Stimulated activated CD8-positive, alpha-beta memory T cell treated with anti-CD3 and anti-CD28 coated beads, Interleukin-15, amount 100 ng/mL, for 24 hours (primary cell): ENCODE measurements around the gene AJUBA.

ENCODE experiments used
- DNase-seq: peaks from one replicate; pipeline ENCODE4 v3.0.0-alpha.2; 2020; ENCODE audit warnings: low read depth

Gene AJUBA

GRCh38 chr14:22935156-22935555 lies 47.2 kb downstream of the AJUBA start:
- no peak for DNase-seq

GRCh38 chr14:22932146-22932545 lies 50.2 kb downstream of the AJUBA start:
- no peak for DNase-seq

DNA sequence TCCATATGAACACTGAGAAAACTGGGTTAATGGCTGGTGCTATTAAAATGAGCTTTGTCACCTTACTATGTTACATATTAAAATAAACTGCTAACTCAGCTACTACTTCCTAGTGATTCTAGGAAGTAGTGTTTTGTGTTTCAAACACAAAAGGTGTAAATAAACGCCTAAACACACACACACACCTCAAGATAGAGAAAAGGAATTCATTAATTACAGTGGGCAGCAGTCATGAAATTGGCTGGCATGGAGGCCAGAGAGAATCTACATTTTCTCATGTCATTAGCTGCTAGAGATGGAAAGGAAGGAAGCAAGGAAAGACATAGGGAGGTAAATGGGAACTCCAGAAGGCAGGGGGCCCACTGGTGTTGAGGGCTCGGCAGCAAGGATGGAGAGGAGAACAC lies 52.4 kb downstream of the AJUBA start:
- DNase-seq: no peak

DNA sequence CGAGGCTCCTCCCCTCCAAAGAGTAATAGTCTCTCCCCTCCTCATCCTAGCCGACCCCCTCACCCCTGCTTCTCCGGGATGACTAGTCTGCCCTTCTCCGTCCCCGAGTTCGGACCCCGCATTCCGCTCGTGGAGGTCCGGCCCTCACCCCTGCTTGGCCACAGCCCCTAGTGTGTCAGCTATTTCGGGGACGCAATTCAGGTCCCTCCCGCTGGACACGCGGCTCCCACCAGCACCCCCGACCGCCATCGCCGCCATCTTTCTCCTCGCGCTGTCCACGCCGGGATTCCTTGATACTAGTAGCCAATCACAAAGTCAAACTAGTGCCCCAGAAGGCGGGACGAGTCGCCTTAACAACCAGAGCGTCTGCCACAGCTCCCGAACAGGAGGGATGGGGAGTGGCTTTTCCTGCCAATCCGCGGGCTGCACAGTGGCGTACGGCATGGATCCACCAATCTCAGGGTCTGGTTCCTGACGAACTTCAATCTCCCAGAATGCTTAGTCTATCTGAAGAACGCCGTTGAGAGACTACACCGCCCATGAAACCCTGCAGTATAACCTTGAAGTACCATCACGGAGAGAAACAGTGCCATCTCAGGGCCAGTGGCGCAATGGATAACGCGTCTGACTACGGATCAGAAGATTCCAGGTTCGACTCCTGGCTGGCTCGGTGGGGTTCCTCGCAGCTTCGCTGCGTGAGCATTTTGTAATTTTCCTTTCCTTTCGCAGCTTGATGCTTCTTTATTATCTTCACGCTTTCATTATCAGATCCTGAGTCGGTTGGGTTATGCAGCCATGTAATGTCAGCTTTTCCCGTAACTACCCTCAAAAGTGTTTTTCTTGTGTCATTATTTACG lies 53.0 kb downstream of the AJUBA start, which contains the start of gene PRMT5:
Gene PRMT5 (minus strand): TSS at position 273 of the 857 bp plus-strand sequence. CDS start 15 bp downstream, at position 258.
- DNase-seq: peak; percentile 96

DNA sequence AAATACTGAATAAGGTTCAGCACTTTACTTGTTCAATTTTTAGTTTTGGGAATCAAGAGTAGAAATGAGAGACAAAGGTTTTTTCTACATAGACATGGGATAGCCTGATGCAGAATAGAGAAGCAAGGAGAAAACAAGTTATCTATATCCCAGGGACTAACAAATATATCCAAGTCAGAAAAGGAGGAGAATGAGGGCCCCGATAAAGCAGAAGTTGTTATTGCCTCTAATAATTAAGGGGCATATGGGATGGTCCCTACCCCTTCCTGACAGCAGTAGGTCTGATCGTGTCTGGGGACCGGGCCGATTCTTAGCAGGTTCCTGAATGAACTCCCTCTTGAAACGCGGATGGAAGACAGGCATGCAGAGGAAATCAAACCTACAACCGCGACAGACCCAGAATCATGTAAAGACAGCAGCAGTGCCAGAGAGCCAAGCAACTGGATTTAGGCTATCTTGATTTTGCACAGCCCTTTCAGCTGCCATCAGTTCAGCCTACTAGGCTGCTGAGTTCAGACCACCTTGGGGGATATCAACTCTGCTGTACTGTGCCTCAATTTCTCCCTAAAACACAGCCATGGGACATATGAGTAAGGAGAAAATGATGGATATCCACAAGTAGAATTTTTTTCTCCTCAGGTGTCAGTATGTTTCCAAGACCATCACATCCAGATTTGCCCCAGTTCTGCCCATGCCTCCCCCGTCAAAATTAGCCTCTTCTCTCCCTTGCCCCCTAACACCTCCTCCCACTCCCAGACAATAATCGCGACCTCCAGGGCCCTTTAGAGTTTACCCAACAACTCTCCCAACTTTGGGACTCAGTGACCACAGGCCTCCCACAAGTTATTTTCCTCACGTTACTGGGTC lies 53.9 kb downstream of the AJUBA start:
- no peak for DNase-seq

DNA sequence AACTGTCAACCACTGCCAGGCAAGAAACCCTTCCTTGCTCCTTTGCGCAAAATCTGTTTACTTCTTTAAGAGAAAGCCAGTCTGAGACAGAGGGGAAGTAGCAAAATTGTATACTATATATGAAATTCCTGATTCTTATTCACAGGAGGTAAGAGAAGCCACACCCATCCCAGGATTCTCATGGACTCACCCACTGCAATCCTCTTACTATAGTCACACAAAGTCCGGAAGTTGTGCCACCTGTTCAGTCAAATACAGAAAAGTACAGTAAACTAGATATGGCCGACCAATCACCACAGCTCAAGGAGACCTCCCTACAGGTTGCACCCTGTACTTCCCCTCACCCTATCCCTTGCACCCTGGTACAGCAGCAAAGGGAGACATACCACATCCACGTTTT lies 56.0 kb downstream of the AJUBA start:
- DNase-seq: no peak

GRCh38 chr14:22925513-22925912 lies 56.8 kb downstream of the AJUBA start:
- DNase-seq: no peak

DNA sequence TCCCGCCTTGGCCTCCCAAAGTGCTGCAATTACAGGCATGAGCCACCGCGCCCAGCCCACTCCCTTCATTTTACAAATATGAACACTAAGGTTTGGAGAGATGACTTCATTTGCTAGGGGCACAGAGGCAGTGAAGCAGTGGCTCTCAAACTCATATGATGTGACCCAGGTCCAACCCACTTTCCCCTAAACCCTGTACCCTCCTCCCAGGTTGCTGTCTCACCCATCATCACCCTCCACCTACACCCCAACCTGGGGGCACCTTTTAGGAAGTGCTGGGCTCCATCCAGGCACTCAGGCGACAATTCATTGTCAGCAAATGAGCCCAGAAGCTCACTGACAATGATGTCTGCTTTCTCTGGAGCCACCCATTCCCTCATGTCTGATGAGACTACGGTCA lies 58.6 kb downstream of the AJUBA start:
- no peak for DNase-seq

DNA sequence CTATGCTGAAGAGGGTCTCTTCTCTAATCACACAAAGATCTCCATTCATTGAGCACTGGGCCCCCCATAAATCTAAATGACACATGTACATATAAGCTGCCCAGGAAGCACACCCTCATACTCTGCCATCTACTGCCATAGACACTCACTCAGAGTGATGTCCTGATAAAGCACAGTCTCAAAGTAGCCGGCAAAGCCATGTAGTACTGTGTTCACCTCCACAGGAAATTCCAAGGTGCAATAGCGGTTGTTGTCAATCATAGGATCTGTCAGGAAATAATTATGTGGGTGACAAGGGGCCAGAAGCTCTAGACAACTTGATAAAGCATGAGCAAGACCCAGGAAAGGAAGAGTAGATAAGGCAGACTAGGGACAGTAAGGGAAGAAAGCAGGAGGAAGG lies 60.1 kb downstream of the AJUBA start:
- no peak for DNase-seq
